Upper lobe of left lung (tissue), 4 donors: ENCODE measurements around the gene ROR2.

Experiments used
- POLR2A ChIP-seq, 4 donors: fragments of 450-650 bp; IDR thresholded peaks; one replicate each; pipeline ENCODE4 v1.5.1; 2016 to 2017; ENCODE audit warnings: antibody characterized with exemption in 4 of 4, mild to moderate bottlenecking in 2 of 4
- TF ChIP-seq, protein P1 (sequence below), 6 experiments: fragments of 450-650 bp in 4 of 6; fragments of 200-600 bp in 2 of 6; sonication (generic) in 2 of 6; IDR thresholded peaks; one replicate each; pipeline ENCODE4 v1.5.1; 2016 to 2019; ENCODE audit warnings: antibody characterized with exemption in 6 of 6

DNA sequence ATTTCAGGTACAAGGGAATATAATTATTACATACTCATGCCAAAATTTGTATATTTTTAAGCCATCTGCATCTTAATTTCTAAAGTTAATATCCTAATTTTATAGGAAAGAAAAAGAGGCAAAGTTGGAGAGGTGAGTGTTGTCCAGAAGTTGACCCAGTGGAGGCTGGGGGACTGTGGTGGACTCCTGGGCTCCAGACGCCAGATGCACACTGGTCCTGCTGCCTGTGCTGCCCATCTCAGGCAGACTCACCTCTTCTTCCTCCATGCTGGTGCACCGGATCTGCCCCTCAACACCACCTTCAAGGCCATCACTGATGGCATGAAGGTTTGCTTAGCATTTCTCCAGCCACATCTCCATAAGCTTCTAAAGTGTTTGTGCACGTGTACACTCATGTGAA, 305.6 kb downstream of the ROR2 start:
- TF ChIP-seq, protein P1, sequence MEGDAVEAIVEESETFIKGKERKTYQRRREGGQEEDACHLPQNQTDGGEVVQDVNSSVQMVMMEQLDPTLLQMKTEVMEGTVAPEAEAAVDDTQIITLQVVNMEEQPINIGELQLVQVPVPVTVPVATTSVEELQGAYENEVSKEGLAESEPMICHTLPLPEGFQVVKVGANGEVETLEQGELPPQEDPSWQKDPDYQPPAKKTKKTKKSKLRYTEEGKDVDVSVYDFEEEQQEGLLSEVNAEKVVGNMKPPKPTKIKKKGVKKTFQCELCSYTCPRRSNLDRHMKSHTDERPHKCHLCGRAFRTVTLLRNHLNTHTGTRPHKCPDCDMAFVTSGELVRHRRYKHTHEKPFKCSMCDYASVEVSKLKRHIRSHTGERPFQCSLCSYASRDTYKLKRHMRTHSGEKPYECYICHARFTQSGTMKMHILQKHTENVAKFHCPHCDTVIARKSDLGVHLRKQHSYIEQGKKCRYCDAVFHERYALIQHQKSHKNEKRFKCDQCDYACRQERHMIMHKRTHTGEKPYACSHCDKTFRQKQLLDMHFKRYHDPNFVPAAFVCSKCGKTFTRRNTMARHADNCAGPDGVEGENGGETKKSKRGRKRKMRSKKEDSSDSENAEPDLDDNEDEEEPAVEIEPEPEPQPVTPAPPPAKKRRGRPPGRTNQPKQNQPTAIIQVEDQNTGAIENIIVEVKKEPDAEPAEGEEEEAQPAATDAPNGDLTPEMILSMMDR (IDR thresholded peaks at IDR 0.05) = no peak
- TF ChIP-seq POLR2A (IDR thresholded peaks at IDR 0.05) = no peak
